ENCODE data around the gene FLT4.

FLT4 gene

GRCh38 chr5:180593446-180594206 is 55.8 kb downstream of the FLT4 start:
- peaks cover 29% of the 10 kb centered on the region for H3K27me3 Mint-ChIP-seq
- H3K36me3 Mint-ChIP-seq (ENCODE audit: low read depth): no peaks in the 10 kb centered on the region
- H3K27ac Mint-ChIP-seq: no peak overlapping the region
- no peak overlapping the region for H3K4me3 Mint-ChIP-seq
- H3K4me1 Mint-ChIP-seq (ENCODE audit: low read depth): peaks cover 6% of the 10 kb centered on the region
- no peaks in the 10 kb centered on the region for H3K9me3 Mint-ChIP-seq

- Mint-ChIP-seq H3K27me3 (peaks cover 37% of the 10 kb centered on the region), H3K27ac (no peak overlapping the region), H3K4me1 (ENCODE audit: low read depth) (peaks cover 6% of the 10 kb centered on the region), H3K9me3 (no peaks in the 10 kb centered on the region), H3K4me3 (peak overlapping the region; percentile 10), H3K36me3 (ENCODE audit: low read depth) (no peaks in the 10 kb centered on the region)
These were observed 57.2 kb downstream of the FLT4 start for GRCh38 chr5:180592176-180592575.

GRCh38 chr5:180591311-180591887 is 58.0 kb downstream of the FLT4 start, which contains the start of gene SCGB3A1:
SCGB3A1 (minus strand) TSS chr5:180591499; CDS start chr5:180591462, 37 bp downstream.
- Mint-ChIP-seq H3K27ac (no peak within 1 kb of the TSS), H3K27me3 (peaks cover 43% of the 10 kb centered on the region), H3K4me1 (ENCODE audit: low read depth) (peaks cover 6% of the 10 kb centered on the region), H3K9me3 (no peaks in the 10 kb centered on the region), H3K4me3 (peak within 1 kb of the TSS; percentile 10), H3K36me3 (ENCODE audit: low read depth) (no peaks in the 10 kb centered on the region)

GRCh38 chr5:180590543-180591310 is 58.7 kb downstream of the FLT4 start:
- Mint-ChIP-seq H3K27me3 (peaks cover 49% of the 10 kb centered on the region), H3K4me3 (no peak overlapping the region), H3K4me1 (ENCODE audit: low read depth) (peaks cover 6% of the 10 kb centered on the region), H3K36me3 (ENCODE audit: low read depth) (no peaks in the 10 kb centered on the region), H3K27ac (no peak overlapping the region), H3K9me3 (no peaks in the 10 kb centered on the region)

- no peak overlapping the region for H3K27ac Mint-ChIP-seq
- H3K27me3 Mint-ChIP-seq: peaks cover 54% of the 10 kb centered on the region
- H3K9me3 Mint-ChIP-seq: no peaks in the 10 kb centered on the region
- H3K36me3 Mint-ChIP-seq (ENCODE audit: low read depth): no peaks in the 10 kb centered on the region
- H3K4me1 Mint-ChIP-seq (ENCODE audit: low read depth): peaks cover 6% of the 10 kb centered on the region
- no peak overlapping the region for H3K4me3 Mint-ChIP-seq
These were observed 59.4 kb downstream of the FLT4 start for GRCh38 chr5:180589771-180590542.

GRCh38 chr5:180586870-180587269 is 62.5 kb downstream of the FLT4 start:
- peaks cover 46% of the 10 kb centered on the region for H3K27me3 Mint-ChIP-seq
- H3K9me3 Mint-ChIP-seq: no peaks in the 10 kb centered on the region
- no peaks in the 10 kb centered on the region for H3K36me3 Mint-ChIP-seq (ENCODE audit: low read depth)
- no peak overlapping the region for H3K27ac Mint-ChIP-seq
- no peak overlapping the region for H3K4me3 Mint-ChIP-seq
- peaks cover 6% of the 10 kb centered on the region for H3K4me1 Mint-ChIP-seq (ENCODE audit: low read depth)

- H3K9me3 Mint-ChIP-seq: no peaks in the 10 kb centered on the region
- H3K27ac Mint-ChIP-seq: no peak overlapping the region
- H3K4me1 Mint-ChIP-seq (ENCODE audit: low read depth): peaks cover 6% of the 10 kb centered on the region
- no peak overlapping the region for H3K4me3 Mint-ChIP-seq
- H3K36me3 Mint-ChIP-seq (ENCODE audit: low read depth): no peaks in the 10 kb centered on the region
- peaks cover 46% of the 10 kb centered on the region for H3K27me3 Mint-ChIP-seq
These were observed 63.2 kb downstream of the FLT4 start for GRCh38 chr5:180586204-180586603.

GRCh38 chr5:180583738-180584137 is 65.7 kb downstream of the FLT4 start:
- H3K4me3 Mint-ChIP-seq: no peak overlapping the region
- H3K9me3 Mint-ChIP-seq: no peaks in the 10 kb centered on the region
- H3K27me3 Mint-ChIP-seq: peaks cover 34% of the 10 kb centered on the region
- H3K27ac Mint-ChIP-seq: no peak overlapping the region
- no peaks in the 10 kb centered on the region for H3K36me3 Mint-ChIP-seq (ENCODE audit: low read depth)
- no peaks in the 10 kb centered on the region for H3K4me1 Mint-ChIP-seq (ENCODE audit: low read depth)

- Mint-ChIP-seq H3K4me1 (ENCODE audit: low read depth) (peaks cover 4% of the 10 kb centered on the region), H3K36me3 (ENCODE audit: low read depth) (peaks cover 26% of the 10 kb centered on the region), H3K9me3 (no peaks in the 10 kb centered on the region), H3K4me3 (no peak overlapping the region), H3K27me3 (peaks cover 13% of the 10 kb centered on the region), H3K27ac (no peak overlapping the region)
These were observed 68.7 kb downstream of the FLT4 start for GRCh38 chr5:180580681-180581080.

- Mint-ChIP-seq H3K4me3 (no peak overlapping the region), H3K9me3 (no peaks in the 10 kb centered on the region), H3K27ac (no peak overlapping the region), H3K4me1 (ENCODE audit: low read depth) (peaks cover 10% of the 10 kb centered on the region), H3K27me3 (no peaks in the 10 kb centered on the region), H3K36me3 (ENCODE audit: low read depth) (peaks cover 66% of the 10 kb centered on the region)
These were observed 73.8 kb downstream of the FLT4 start for GRCh38 chr5:180575571-180575970.

- H3K9me3 Mint-ChIP-seq: no peaks in the 10 kb centered on the region
- no peaks in the 10 kb centered on the region for H3K27me3 Mint-ChIP-seq
- H3K4me3 Mint-ChIP-seq: no peak overlapping the region
- H3K4me1 Mint-ChIP-seq (ENCODE audit: low read depth): peaks cover 16% of the 10 kb centered on the region
- peak overlapping the region; percentile 17 for H3K27ac Mint-ChIP-seq
- peaks cover 80% of the 10 kb centered on the region for H3K36me3 Mint-ChIP-seq (ENCODE audit: low read depth)
These were observed 80.5 kb downstream of the FLT4 start for GRCh38 chr5:180568914-180569313.

- Mint-ChIP-seq H3K27ac (no peak overlapping the region), H3K4me1 (ENCODE audit: low read depth) (peaks cover 44% of the 10 kb centered on the region), H3K27me3 (no peaks in the 10 kb centered on the region), H3K9me3 (no peaks in the 10 kb centered on the region), H3K36me3 (ENCODE audit: low read depth) (peaks cover 80% of the 10 kb centered on the region), H3K4me3 (no peak overlapping the region)
These were observed 85.4 kb downstream of the FLT4 start for GRCh38 chr5:180563994-180564393.

GRCh38 chr5:180558232-180558631 is 91.2 kb downstream of the FLT4 start:
- Mint-ChIP-seq H3K4me3 (no peak overlapping the region), H3K9me3 (no peaks in the 10 kb centered on the region), H3K4me1 (ENCODE audit: low read depth) (peaks cover 36% of the 10 kb centered on the region), H3K27ac (no peak overlapping the region), H3K36me3 (ENCODE audit: low read depth) (peaks cover 73% of the 10 kb centered on the region), H3K27me3 (no peaks in the 10 kb centered on the region)

- H3K36me3 Mint-ChIP-seq (ENCODE audit: low read depth): peaks cover 80% of the 10 kb centered on the region
- no peaks in the 10 kb centered on the region for H3K9me3 Mint-ChIP-seq
- H3K4me3 Mint-ChIP-seq: no peak overlapping the region
- H3K27ac Mint-ChIP-seq: no peak overlapping the region
- peaks cover 29% of the 10 kb centered on the region for H3K4me1 Mint-ChIP-seq (ENCODE audit: low read depth)
- H3K27me3 Mint-ChIP-seq: no peaks in the 10 kb centered on the region
These were observed 92.1 kb downstream of the FLT4 start for GRCh38 chr5:180557217-180557809.

Measured in stimulated activated naive CD8-positive, alpha-beta T cell treated with anti-CD3 and anti-CD28 coated beads, Interleukin-15, Interleukin-2, amounts not matched to agents 100 ng/mL and 50 ng/mL, for 24 hours (primary cell).